Right atrium auricular region (tissue), 2 donors: Measurements from ENCODE around the gene TOM1L2. TPM values are rescaled to one million over a fixed set of nuclear protein-coding genes. Genes with fewer than 3 reads are reported as not detected.

Experiments used
- DNase-seq: peaks from one replicate; pipeline ENCODE4 v3.0.0-alpha.2; 2019; ENCODE audit warnings: low spot score
- H3K27ac ChIP-seq, 2 donors: fragments of 200-600 bp; sonication (generic); 1 replicate in 1 of 2; 2 replicates in 1 of 2; pipeline ENCODE4 v1.5.1; 2016 to 2019
- H3K27me3 ChIP-seq, 2 donors: fragments of 200-600 bp; sonication (generic); one replicate each; pipeline versions ENCODE4 v1.5.1 to v1.6.0; 2017 to 2019
- H3K36me3 ChIP-seq: fragments of 200-600 bp; sonication (generic); one replicate; pipeline ENCODE4 v1.5.1; 2016
- H3K4me1 ChIP-seq, 2 donors: fragments of 200-600 bp; sonication (generic); one replicate each; pipeline versions ENCODE4 v1.5.1 to v1.6.0; 2017 to 2019
- H3K4me3 ChIP-seq, 2 donors: fragments of 200-600 bp; sonication (generic); 1 replicate in 1 of 2; 2 replicates in 1 of 2; pipeline ENCODE4 v1.5.1; 2017 to 2019; ENCODE audit warnings: mild to moderate bottlenecking in 1 of 2, moderate library complexity in 1 of 2
- H3K9me3 ChIP-seq, 2 donors: fragments of 200-600 bp; sonication (generic); one replicate each; pipeline ENCODE4 v1.5.1; 2019
- total RNA-seq, 2 donors: library from RNA; depleted of rRNA; stranded (reverse); fragments of >200 nt; gene quantifications; one replicate each; pipeline ENCODE4 v1.1.0, GENCODE V29; 2016
- TF ChIP-seq, protein P1 (sequence below), 2 donors: fragments of 200-600 bp; sonication (generic); IDR thresholded peaks; one replicate each; pipeline ENCODE4 v1.5.1; 2019; ENCODE audit warnings: antibody characterized with exemption in 2 of 2

TOM1L2 gene
- total RNA-seq, 2 donors from 2014 or later = 186 to 347 TPM

DNA sequence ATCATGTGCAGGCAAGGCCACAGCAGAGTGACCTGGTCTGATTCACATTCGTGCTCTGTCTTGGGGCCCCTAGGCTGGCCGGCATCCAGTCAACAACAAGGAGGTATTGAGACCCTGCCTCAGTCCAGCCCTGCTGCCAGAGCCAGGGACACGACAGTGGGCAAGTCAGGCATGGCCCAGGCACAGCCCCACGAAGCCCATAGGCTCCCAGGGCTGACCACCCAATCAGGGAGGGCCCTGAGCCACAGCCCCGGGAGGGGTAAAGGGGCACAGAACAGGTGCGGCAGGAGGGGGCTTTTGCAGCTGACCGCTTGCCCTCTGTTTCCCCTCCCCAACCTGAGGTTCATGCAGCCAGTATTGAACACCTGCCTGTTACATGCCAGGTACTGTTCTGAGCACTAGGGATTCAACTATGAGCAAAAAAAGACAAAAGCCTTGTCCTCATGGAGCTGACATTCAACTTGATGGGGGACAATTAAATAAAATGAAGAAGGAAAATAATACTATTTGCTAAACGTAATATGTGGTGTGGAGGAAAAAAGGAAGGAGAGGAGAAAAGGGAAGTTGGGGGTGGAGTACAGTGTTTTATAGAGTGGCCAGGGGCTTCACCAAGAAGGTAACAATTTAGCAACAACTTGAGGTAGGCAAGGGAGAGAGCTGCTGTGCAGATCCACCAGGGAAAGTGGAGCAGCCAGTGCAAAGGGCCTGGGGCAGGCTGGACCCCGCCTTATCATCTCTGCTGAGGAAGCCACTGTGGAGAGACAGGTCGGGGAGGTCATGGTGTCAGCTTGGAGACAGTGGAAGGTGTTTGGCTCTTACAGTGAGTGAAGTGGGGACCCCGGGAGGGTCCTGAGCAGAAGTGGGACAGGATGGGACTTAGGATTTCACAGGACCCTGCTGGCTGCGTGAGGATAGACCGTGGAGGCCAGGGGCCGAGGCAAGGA is 6.6 kb upstream of the TOM1L2 start:
- no peak for DNase-seq
- Histone ChIP-seq H3K27ac (no peak overlapping the region), H3K4me1 (no peaks in the 10 kb centered on the region), H3K27me3 (no peaks in the 10 kb centered on the region), H3K9me3 (no peaks in the 10 kb centered on the region), H3K36me3 (no peaks in the 10 kb centered on the region), H3K4me3 (no peak overlapping the region)
- TF ChIP-seq, protein P1, sequence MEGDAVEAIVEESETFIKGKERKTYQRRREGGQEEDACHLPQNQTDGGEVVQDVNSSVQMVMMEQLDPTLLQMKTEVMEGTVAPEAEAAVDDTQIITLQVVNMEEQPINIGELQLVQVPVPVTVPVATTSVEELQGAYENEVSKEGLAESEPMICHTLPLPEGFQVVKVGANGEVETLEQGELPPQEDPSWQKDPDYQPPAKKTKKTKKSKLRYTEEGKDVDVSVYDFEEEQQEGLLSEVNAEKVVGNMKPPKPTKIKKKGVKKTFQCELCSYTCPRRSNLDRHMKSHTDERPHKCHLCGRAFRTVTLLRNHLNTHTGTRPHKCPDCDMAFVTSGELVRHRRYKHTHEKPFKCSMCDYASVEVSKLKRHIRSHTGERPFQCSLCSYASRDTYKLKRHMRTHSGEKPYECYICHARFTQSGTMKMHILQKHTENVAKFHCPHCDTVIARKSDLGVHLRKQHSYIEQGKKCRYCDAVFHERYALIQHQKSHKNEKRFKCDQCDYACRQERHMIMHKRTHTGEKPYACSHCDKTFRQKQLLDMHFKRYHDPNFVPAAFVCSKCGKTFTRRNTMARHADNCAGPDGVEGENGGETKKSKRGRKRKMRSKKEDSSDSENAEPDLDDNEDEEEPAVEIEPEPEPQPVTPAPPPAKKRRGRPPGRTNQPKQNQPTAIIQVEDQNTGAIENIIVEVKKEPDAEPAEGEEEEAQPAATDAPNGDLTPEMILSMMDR (IDR thresholded peaks at IDR 0.05) = no peak

DNA sequence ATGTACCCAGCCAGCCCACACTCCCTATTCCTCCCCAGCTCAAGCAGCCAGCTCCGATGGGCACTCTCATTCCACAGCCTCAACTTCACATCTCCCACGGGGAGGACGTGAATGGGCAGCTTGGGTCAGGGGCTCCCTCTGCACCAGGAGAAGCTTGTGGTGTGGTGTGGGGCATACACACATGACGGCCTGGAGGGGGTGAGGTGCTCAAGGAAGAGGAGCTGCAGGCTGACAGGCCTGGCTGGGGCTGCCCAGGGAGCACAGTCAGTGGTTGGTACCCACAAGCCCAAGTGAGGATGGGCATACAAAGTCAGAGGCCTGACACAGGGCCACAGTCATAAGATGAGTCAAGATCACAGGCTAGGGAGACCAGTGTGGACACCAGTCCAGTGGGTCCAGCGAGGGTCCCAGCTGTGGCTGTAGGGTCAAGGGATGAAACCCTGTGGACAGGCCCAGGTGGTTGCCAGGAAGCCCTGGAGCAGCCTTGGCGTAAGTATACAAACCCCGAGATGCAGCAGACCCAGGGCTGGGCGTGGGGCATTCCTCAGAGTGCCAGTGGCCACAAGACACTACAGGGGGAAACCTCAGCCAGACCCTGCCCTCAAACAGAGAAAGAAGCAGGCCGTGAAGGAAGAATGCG is 4.9 kb upstream of the TOM1L2 start:
- no peak for DNase-seq
- no peak overlapping the region for H3K27ac ChIP-seq
- TF ChIP-seq, protein P1 (IDR thresholded peaks at IDR 0.05) = no peak
- H3K36me3 ChIP-seq = no peaks in the 10 kb centered on the region
- H3K9me3 ChIP-seq = no peaks in the 10 kb centered on the region
- no peaks in the 10 kb centered on the region for H3K27me3 ChIP-seq
- H3K4me3 ChIP-seq = no peak overlapping the region
- H3K4me1 ChIP-seq = peaks cover 0 to 7% of the 10 kb centered on the region in 2 donors

DNA sequence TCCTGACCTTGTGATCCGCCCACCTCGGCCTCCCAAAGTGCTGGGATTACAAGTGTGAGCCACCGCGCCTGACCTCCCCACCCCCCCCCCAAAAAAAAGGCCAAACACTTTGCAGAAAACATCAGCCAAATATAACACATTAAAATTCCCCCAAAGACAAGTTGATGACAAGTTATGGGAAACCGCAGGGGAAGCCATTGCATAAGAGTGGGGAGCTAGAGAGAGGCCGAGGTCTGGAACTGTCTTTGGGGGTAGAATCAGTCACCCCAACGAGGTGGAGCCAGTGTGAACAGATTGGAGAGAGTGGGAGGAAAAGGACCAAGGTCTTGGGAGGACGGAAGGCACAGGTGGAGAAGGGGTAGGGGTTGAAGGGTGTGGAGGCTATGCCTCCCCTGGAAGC is 3.2 kb upstream of the TOM1L2 start:
- no peaks in the 10 kb centered on the region for H3K9me3 ChIP-seq
- TF ChIP-seq, protein P1 (IDR thresholded peaks at IDR 0.05) = no peak
- no peak for DNase-seq
- H3K36me3 ChIP-seq = no peaks in the 10 kb centered on the region
- no peak overlapping the region for H3K27ac ChIP-seq
- H3K4me3 ChIP-seq = no peak overlapping the region
- peaks cover 0 to 19% of the 10 kb centered on the region in 2 donors for H3K4me1 ChIP-seq
- H3K27me3 ChIP-seq = no peaks in the 10 kb centered on the region

DNA sequence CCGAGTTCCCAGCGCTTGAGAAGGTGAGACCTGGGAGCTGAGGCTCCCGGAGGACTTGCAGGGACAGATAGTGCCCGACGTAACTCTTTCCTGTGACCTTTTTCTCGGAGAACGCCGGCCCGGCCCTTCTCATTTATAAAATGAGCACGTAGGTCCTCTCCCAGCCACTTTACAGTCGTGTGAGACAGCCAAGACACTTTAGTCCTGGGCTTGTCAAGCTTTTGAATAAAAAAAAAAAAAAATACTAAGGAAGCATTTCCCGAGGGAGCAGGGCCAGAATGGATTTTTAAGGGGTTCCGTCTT is 703 bp upstream of the TOM1L2 start:
- Histone ChIP-seq H3K9me3 (no peaks in the 10 kb centered on the region), H3K4me1 (peaks cover 0 to 44% of the 10 kb centered on the region in 2 donors), H3K27me3 (no peaks in the 10 kb centered on the region), H3K4me3 (peak overlapping the region; percentile 49 to 65), H3K36me3 (no peaks in the 10 kb centered on the region), H3K27ac (peak overlapping the region in 1 of 2 donors; percentile 24)
- no peak for DNase-seq
- TF ChIP-seq, protein P1 (IDR thresholded peaks at IDR 0.05) = no peak

DNA sequence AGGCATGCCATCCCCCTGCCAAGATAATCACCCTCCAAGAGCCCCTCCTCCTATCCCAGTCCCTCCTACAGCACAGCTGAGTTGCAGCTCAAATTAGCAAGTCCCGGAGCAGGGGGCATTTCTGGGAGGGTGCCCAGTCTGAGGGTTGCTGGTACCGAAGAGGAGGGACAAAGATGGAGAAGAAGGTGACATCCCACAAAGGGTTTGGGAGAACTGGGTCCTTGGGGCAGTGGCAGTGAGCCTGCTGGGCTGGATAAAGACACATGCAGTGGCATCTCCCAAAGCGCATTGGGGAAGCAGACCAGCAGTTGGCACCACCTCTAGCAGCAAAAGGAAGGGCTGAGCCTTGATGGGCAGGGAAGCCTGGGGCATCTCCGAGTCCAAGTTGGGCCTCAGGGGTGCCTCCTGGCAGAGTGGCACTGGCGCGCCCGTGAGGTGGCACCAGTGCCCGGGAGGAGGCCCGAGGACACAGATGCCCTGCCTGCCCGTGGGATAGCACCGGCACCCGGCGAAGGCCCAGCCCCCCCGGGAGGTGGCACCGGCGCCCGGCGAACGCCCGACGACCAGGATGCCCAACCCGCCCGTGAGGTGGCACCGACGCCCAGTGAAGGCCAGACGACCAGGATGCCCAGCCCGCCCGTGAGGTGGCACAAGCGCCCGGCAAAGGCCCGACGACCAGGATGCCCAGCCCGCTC is 622 bp downstream of the TOM1L2 start:
- Histone ChIP-seq H3K4me3 (peak overlapping the region; percentile 90 to 93), H3K4me1 (peaks cover 0 to 56% of the 10 kb centered on the region in 2 donors), H3K36me3 (no peaks in the 10 kb centered on the region), H3K27ac (peak overlapping the region; percentile 89 to 93), H3K27me3 (no peaks in the 10 kb centered on the region), H3K9me3 (no peaks in the 10 kb centered on the region)
- TF ChIP-seq, protein P1 (IDR thresholded peaks at IDR 0.05) = no peak
- DNase-seq = peak; percentile 63
